NCI-H510A treated with DMSO at 0.1 percent for 48 hours (cell line): Measurements from ENCODE around the gene LDHB.
"Not testable (repeated sequence)": the region's sequence is repeated elsewhere in the genome, so short reads cannot be mapped to it uniquely, and the experiment has no call there.

Experiments used
- DNase-seq: peaks from one replicate; lab custom pipeline; 2025; lab: John Stamatoyannopoulos, UW

LDHB gene

GRCh38 chr12:21607701-21608100, 49.9 kb downstream of the LDHB start:
- DNase-seq, result no peak

DNA sequence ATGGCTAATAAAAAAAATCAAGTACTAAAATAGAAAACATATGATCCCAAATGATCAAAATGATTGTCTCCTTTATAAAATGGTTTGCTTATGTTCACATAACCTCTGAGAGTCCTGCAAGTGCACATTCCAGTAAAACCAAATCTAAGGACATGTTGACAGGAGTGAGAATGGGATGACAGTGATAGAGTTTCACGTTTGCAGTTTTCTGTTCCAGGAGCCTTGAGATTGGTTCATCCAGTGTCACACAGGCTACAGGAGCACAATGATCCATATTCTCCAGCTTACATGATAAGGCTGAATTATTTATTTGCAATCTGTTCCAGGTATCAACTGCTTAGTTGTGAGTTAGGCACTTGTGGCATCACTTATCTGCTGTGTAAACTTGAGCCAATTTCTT, 51.5 kb downstream of the LDHB start:
- no peak for DNase-seq

DNA sequence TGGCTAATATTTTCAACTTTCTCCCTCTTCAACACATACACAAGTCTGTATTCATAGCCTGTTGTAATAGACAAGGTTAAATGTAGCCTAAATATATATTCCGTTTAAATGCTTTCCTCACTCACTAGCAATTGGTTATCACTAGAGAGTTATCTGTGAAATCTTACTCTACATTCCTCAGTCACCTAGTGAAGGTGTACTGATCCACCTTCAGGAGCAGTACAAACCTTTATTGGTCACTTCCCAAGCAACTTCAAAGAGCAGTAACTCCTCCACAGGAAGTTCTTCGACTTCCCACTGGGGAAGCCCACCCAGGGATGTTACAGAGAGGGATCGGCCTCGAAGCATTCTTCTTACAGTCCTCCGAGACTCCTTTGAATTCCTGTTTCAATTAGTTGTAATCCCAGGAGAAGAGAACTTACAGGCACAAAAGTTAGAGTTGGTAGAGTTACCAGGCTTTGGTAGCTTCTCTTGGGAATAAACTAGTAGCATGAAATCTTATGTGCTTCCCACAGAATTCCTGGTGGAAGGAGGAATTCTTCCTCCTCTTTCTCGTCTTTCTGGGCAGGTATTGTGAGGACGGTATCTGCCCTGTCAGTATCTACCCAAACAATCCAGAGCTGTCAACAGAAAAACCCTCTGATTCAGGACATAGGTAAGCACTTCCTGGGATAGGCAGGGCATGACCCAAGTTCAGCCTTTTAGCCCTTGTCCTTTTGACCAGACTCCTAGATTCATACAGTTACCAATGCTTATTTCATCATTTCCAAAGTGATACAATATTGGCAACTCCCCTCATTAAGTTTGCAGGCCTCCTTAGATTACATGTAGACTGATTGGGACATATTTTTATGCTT, 53.2 kb downstream of the LDHB start, which contains the start of gene GYS2:
GYS2 (minus strand) TSS at position 603 of the 857 bp plus-strand sequence; CDS start at position 348, 255 bp downstream.
- DNase-seq, result no peak

DNA sequence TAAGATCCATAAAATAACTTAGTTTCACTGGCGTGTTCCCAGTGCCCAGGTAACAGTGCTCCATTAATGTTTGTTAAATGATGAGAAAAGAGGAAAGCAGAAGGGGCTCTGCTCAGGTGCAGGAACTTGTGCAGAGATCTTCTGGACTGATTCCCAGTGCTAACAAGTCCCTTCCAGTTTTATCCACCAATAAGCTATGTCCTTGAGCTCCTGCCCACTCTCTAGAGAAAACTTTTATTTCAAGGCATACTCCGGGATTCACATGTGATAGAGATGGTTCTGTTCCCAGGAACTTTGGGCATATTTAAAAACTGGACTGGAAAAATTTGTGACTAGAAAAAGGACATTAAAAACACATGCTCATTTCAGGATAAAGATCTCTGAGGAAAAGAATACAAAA, 54.9 kb downstream of the LDHB start:
- DNase-seq, result no peak

DNA sequence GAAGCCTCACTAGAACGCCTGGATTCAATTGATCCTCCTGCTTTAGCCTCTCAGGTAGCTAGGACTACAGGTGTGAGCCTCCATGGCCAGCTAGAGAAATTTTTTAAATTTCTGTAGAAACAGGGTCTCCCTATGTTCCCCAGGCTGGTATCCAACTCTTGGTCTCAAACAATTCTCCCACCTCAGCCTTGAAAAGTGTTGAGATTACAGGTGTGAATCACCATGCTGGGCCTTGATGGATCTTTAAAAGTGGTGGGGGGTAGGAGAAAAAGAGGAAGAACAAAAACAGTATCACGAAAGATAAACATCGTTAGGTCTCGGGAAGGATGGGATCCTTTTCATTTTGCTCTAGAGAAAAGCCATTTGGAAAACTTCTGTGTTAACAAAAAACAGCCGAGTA, 57.4 kb downstream of the LDHB start:
- DNase-seq, result no peak

GRCh38 chr12:21599143-21599999, 58.3 kb downstream of the LDHB start:
- no peak for DNase-seq

GRCh38 chr12:21598651-21599050, 59.0 kb downstream of the LDHB start:
- DNase-seq, result no peak

DNA sequence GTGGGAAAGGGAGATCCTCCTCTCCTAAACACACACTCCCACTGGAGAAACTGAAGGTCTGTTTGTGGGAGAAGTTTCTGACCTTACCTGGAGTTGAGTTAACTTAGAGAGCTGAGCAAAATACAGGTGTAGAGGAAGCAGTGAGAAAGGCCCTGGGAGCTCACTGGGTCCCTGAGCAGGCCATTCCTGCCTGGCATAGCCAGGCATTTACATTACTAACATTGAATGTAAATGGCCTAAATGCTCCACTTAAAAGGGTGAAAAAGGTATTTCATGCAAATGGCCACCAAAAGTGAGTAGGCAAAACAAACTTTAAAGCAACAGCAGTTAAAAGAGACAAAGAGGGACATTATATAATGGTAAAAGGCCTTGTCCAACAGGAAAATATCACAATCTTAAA, 62.3 kb downstream of the LDHB start:
- DNase-seq, result not testable (repeated sequence)

DNA sequence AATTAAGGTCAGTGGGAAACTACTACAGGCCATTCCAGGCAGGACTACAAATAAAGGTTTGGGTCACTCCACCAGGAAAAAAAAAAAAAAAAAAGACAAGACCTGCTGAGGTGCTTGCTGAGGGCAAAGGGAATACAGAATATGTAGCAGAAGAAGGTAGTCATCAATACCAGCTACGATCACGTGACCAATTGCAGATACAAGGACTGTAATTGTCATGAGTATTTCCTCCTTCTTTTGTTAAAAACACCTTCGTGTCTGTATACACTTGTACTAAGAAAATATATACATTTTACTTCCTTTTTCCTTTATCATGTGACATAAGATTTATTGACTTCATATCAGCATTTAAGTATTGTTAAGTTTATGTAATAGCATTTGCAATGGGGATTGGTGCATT, 72.2 kb downstream of the LDHB start:
- no peak for DNase-seq
